Activated naive CD4-positive, alpha-beta T cell treated with anti-CD3 and anti-CD28 coated beads for 36 hours (primary cell): ENCODE data around the gene NANS. TPM values are rescaled to one million over a fixed set of nuclear protein-coding genes. Genes with fewer than 3 reads are reported as not detected.

Source experiments
- CTCF ChIA-PET: fragments of 350-600 bp; sonication (Branson Sonifier 250); formaldehyde crosslinking; loops from one replicate; lab custom pipeline; 2021; ENCODE audit warnings: antibody characterized with exemption; lab: Charles Lee
- DNase-seq: peaks from one replicate; pipeline ENCODE4 v3.0.0-alpha.2; 2020
- H3K27ac Mint-ChIP-seq: one replicate; pipeline ENCODE4 v1.8.0; 2021; ENCODE audit warnings: mild to moderate bottlenecking, mixed read lengths
- H3K27me3 Mint-ChIP-seq: one replicate; pipeline ENCODE4 v1.8.0; 2021; ENCODE audit warnings: low read depth, mixed read lengths
- H3K36me3 Mint-ChIP-seq: one replicate; pipeline ENCODE4 v1.8.0; 2021; ENCODE audit warnings: low read depth, mixed read lengths
- H3K4me1 Mint-ChIP-seq: one replicate; pipeline ENCODE4 v1.8.0; 2021; ENCODE audit warnings: low read depth, mixed read lengths
- H3K4me3 Mint-ChIP-seq: one replicate; pipeline ENCODE4 v1.8.0; 2021; ENCODE audit warnings: mild to moderate bottlenecking, moderate library complexity, mixed read lengths
- H3K9me3 Mint-ChIP-seq: one replicate; pipeline ENCODE4 v1.8.0; 2021; ENCODE audit warnings: mixed read lengths
- intact Hi-C: fragments of 100-400 bp; cut with micrococcal nuclease; formaldehyde crosslinking; loops from one replicate; pipeline ENCODE4 v1.15.1; 2023
- total RNA-seq, 2 experiments: library from RNA; stranded (reverse); gene quantifications; one replicate each; pipeline ENCODE4 v1.2.3, GENCODE V29; 2021

The NANS gene
- total RNA-seq, 2 experiments from 2014 or later = 46.1 to 51.0 TPM

DNA sequence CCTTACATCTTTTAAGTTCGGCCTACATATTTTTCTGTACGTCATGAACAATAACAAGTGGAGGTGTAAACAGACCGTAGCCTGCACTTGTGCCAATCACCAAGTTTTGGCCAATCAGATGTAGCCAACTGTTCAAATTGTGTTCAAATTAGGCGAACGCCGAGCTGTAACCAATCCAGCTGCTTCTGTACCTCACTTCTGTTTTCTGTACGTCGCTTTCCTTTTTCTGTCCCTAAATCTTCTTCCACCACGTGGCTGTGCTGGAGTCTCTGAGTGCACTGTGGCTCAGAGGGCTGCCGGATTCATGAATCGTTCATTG is 36.0 kb downstream of the NANS start:
- H3K9me3 Mint-ChIP-seq = no peaks in the 10 kb centered on the region
- peak overlapping the region; percentile 20 for H3K4me3 Mint-ChIP-seq
- peak overlapping the region; percentile 32 for H3K27ac Mint-ChIP-seq
- H3K36me3 Mint-ChIP-seq = peaks cover 47% of the 10 kb centered on the region
- intact Hi-C loops = no loop called here
- H3K4me1 Mint-ChIP-seq = peaks cover 49% of the 10 kb centered on the region
- peak; percentile 42 for DNase-seq
- no peaks in the 10 kb centered on the region for H3K27me3 Mint-ChIP-seq
- CTCF ChIA-PET = interaction anchor here (1.3 kb wide), 1 partner anchor 18 kb away, joined by 4 read pairs; no protein-coding TSS in a partner anchor

GRCh38 chr9:98094316-98094715 is 37.8 kb downstream of the NANS start:
- CTCF ChIA-PET = no interaction called here
- Mint-ChIP-seq H3K4me3 (no peak overlapping the region), H3K36me3 (peaks cover 51% of the 10 kb centered on the region), H3K9me3 (no peaks in the 10 kb centered on the region), H3K4me1 (peaks cover 66% of the 10 kb centered on the region), H3K27me3 (no peaks in the 10 kb centered on the region), H3K27ac (no peak overlapping the region)
- intact Hi-C loops = no loop called here
- DNase-seq = no peak

DNA sequence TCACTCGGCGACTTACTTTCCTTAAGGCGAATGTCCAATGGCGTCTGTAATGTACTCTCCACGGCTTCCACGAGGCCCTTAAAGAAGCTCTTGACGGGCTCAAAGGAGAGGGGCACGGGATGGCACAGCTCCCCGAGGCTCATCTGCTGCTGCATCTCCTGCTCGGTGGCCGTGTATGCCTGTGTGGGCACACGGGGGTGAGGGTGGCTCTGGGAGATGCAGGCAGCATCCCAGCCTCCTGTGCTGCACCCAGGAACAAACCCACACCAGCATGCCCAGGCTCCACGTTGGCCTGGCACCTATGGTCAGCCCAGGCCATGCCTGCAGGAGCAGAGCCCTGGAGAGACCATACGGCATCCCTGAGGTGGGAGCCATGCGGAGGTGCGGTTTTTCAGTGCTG is 38.3 kb downstream of the NANS start:
- Mint-ChIP-seq H3K4me1 (peaks cover 68% of the 10 kb centered on the region), H3K27me3 (no peaks in the 10 kb centered on the region), H3K27ac (no peak overlapping the region), H3K4me3 (no peak overlapping the region), H3K9me3 (no peaks in the 10 kb centered on the region), H3K36me3 (peaks cover 49% of the 10 kb centered on the region)
- CTCF ChIA-PET = interaction anchor here (1.6 kb wide), 1 partner anchor 10 kb away, joined by 5 read pairs; no protein-coding TSS in a partner anchor
- no peak for DNase-seq
- intact Hi-C loops = no loop called here

GRCh38 chr9:98095401-98095800 is 38.9 kb downstream of the NANS start:
- Mint-ChIP-seq H3K27ac (peak overlapping the region; percentile 42), H3K36me3 (peaks cover 49% of the 10 kb centered on the region), H3K9me3 (no peaks in the 10 kb centered on the region), H3K4me3 (no peak overlapping the region), H3K27me3 (no peaks in the 10 kb centered on the region), H3K4me1 (peaks cover 72% of the 10 kb centered on the region)
- intact Hi-C loops = no loop called here
- CTCF ChIA-PET = interaction anchor here (1.0 to 1.6 kb wide), 2 partner anchors 10 to 18 kb away, joined by 3 to 5 read pairs; no protein-coding TSS in a partner anchor
- no peak for DNase-seq

- Mint-ChIP-seq H3K4me3 (no peak overlapping the region), H3K27ac (peak overlapping the region; percentile 42), H3K36me3 (peaks cover 48% of the 10 kb centered on the region), H3K9me3 (no peaks in the 10 kb centered on the region), H3K4me1 (peaks cover 76% of the 10 kb centered on the region), H3K27me3 (no peaks in the 10 kb centered on the region)
- DNase-seq = no peak
- CTCF ChIA-PET = interaction anchor here (1.0 to 1.6 kb wide), 2 partner anchors 11 to 19 kb away, joined by 3 to 5 read pairs; no protein-coding TSS in a partner anchor
- intact Hi-C loops = no loop called here
Measured at GRCh38 chr9:98096091-98096490, 39.6 kb downstream of the NANS start.

GRCh38 chr9:98097836-98098235 is 41.3 kb downstream of the NANS start:
- CTCF ChIA-PET = interaction anchor here (0.5 to 3.4 kb wide), 4 partner anchors 8 to 207 kb away, joined by 3 to 13 read pairs (median 4); partner anchors contain the start of gene TRIM14
- intact Hi-C loops = no loop called here
- no peak overlapping the region for H3K4me3 Mint-ChIP-seq
- H3K36me3 Mint-ChIP-seq = peaks cover 45% of the 10 kb centered on the region
- peaks cover 84% of the 10 kb centered on the region for H3K4me1 Mint-ChIP-seq
- H3K27me3 Mint-ChIP-seq = no peaks in the 10 kb centered on the region
- peak overlapping the region; percentile 71 for H3K27ac Mint-ChIP-seq
- no peaks in the 10 kb centered on the region for H3K9me3 Mint-ChIP-seq
- DNase-seq = peak; percentile 74

DNA sequence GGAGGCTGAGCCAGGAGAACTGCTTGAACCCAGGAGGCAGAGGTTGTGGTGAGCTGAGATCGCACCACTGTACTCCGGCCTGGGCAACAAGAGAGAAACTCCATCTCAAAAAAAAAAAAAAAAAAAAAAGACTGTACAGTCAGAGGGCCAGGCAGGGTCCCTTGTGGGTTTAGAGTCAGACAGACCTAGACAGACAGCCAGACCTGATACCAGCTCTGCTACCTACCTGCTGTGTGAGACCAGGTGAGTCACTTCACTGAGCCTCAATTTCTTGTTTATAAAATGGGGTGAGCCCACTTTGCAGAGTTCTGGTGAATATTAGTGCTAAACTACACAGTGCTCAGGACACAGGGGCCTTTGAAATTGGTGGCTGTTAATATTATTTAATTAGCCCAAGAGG is 42.8 kb downstream of the NANS start:
- peak overlapping the region; percentile 94 for H3K27ac Mint-ChIP-seq
- no peaks in the 10 kb centered on the region for H3K9me3 Mint-ChIP-seq
- no peak for DNase-seq
- H3K4me1 Mint-ChIP-seq = peaks cover 85% of the 10 kb centered on the region
- intact Hi-C loops = no loop called here
- H3K36me3 Mint-ChIP-seq = peaks cover 48% of the 10 kb centered on the region
- H3K4me3 Mint-ChIP-seq = no peak overlapping the region
- CTCF ChIA-PET = interaction anchor here (3.4 kb wide), 1 partner anchor 25 kb away, joined by 13 read pairs; no protein-coding TSS in a partner anchor
- H3K27me3 Mint-ChIP-seq = no peaks in the 10 kb centered on the region

GRCh38 chr9:98099898-98100297 is 43.4 kb downstream of the NANS start:
- peak; percentile 44 for DNase-seq
- Mint-ChIP-seq H3K9me3 (no peaks in the 10 kb centered on the region), H3K4me1 (peaks cover 84% of the 10 kb centered on the region), H3K27ac (peak overlapping the region; percentile 94), H3K4me3 (peak overlapping the region; percentile 47), H3K27me3 (no peaks in the 10 kb centered on the region), H3K36me3 (peaks cover 52% of the 10 kb centered on the region)
- CTCF ChIA-PET = interaction anchor here (1.3 to 3.4 kb wide), 3 partner anchors 12 to 26 kb away, joined by 3 to 13 read pairs (median 10); partner anchors contain the start of gene TRIM14
- intact Hi-C loops = loop anchor here (5.0 to 10.0 kb wide), 2 partner anchors 118 to 1005 kb away; partner anchors contain the start of genes ANP32B and TGFBR1

DNA sequence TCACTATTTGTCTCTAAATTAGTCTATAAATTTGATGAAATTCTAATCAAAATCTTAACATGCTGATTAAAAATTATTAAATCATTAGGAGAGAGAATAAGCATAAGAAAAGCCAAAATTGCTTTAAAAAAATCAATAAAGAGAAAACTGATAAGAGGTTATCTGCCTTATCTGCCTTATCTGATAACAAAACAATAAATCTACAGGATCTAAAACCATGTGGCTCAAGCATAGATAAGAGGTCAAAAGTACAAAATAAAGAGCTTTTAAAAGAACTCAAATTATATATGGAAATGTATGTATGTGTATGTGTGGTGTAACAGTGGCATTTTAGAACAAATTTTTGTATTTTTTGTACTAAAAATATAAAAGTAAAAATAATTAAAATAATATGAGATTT is 43.9 kb downstream of the NANS start:
- H3K36me3 Mint-ChIP-seq = peaks cover 52% of the 10 kb centered on the region
- H3K4me1 Mint-ChIP-seq = peaks cover 84% of the 10 kb centered on the region
- H3K4me3 Mint-ChIP-seq = no peak overlapping the region
- H3K27me3 Mint-ChIP-seq = no peaks in the 10 kb centered on the region
- CTCF ChIA-PET = interaction anchor here (1.3 to 3.3 kb wide), 2 partner anchors 11 to 18 kb away, joined by 3 to 10 read pairs; partner anchors contain the start of gene TRIM14
- intact Hi-C loops = loop anchor here (5.0 to 10.0 kb wide), 2 partner anchors 118 to 1004 kb away; partner anchors contain the start of genes ANP32B and TGFBR1
- DNase-seq = no peak
- peak overlapping the region; percentile 94 for H3K27ac Mint-ChIP-seq
- no peaks in the 10 kb centered on the region for H3K9me3 Mint-ChIP-seq

DNA sequence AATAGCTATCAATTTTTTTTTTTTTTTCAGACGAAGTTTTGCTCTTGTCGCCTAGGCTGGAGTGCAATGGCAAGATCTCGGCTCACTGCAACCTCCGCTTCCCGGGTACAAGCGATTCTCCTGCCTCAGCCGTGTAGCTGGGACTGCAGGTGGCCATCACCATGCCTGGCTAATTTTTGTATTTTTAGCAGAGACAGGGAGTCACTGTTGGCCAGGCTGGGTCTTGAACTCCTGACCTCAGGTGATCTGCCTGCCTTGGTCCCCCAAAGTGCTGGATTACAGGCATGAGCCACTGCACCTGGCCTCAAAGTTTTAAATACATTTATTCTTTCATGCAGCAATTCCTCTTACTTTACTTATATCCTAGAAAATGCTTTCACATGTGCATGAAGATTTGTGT is 44.9 kb downstream of the NANS start:
- H3K27ac Mint-ChIP-seq = peak overlapping the region; percentile 96

DNA sequence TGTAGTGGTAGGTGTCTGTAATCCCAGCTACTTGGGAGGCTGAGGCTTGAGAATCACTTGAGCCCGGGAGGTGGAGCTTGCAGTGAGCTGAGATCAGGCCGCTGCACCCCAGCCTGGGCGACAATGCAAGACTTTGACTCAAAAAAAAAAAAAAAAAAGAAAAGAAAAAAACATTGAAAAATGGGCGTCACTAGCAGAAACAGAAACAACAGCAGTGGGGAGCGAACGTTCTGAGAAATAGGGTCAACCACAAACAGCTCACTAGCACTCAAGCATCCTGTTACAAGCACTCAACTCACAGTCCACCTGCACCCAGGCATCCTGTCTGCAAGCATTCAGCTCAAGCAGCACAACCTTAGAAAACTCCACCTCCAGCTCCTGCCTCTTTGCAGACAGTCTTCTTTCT is 45.3 kb downstream of the NANS start:
- Mint-ChIP-seq H3K27ac (peak overlapping the region; percentile 96), H3K4me3 (peak overlapping the region; percentile 65), H3K9me3 (peaks cover 2% of the 10 kb centered on the region), H3K4me1 (peaks cover 83% of the 10 kb centered on the region), H3K36me3 (peaks cover 52% of the 10 kb centered on the region), H3K27me3 (no peaks in the 10 kb centered on the region)
- DNase-seq = peak; percentile 90
- CTCF ChIA-PET = interaction anchor here (0.6 to 3.3 kb wide), 6 partner anchors 9 to 154 kb away, joined by 4 to 12 read pairs (median 4); partner anchors contain the start of gene TRIM14
- intact Hi-C loops = loop anchor here (1.0 to 10.0 kb wide), 9 partner anchors 16 to 1003 kb away; partner anchors contain the start of genes ANP32B, NANS, TBC1D2 and TGFBR1

More for the DNA sequence above, 44.9 kb downstream of the NANS start:
- H3K27me3 Mint-ChIP-seq = no peaks in the 10 kb centered on the region
- no peak for DNase-seq
- H3K4me1 Mint-ChIP-seq = peaks cover 84% of the 10 kb centered on the region
- peak overlapping the region; percentile 65 for H3K4me3 Mint-ChIP-seq
- intact Hi-C loops = loop anchor here (5.0 to 10.0 kb wide), 2 partner anchors 119 to 1003 kb away; partner anchors contain the start of genes ANP32B and TGFBR1
- CTCF ChIA-PET = interaction anchor here (0.7 to 3.3 kb wide), 5 partner anchors 10 to 155 kb away, joined by 4 to 12 read pairs (median 5); partner anchors contain the start of gene TRIM14
- H3K9me3 Mint-ChIP-seq = no peaks in the 10 kb centered on the region
- peaks cover 52% of the 10 kb centered on the region for H3K36me3 Mint-ChIP-seq

DNA sequence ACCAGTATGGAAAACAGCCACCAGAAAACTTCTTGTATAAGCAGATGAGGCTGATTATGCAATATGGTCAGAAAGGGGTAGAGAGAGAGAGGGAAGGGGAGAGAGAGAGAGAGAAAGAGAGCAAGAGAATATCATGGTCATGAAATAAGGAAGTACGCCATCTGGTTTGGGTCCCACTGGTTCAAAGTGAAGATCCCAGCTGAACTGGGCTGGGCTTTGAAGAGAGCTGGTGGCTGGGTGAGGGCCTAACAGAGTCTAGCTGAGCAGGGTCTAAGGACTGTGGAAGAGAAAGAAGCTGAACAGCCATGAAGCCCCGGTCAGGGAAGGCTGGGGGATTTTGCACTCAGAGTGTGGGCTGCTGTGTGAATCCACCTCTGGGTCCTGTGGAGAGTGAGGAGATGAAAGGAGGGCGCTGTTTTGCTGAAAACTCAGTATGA is 47.9 kb downstream of the NANS start:
- Mint-ChIP-seq H3K4me3 (no peak overlapping the region), H3K27ac (peak overlapping the region; percentile 88), H3K36me3 (peaks cover 45% of the 10 kb centered on the region), H3K27me3 (no peaks in the 10 kb centered on the region), H3K9me3 (peaks cover 4% of the 10 kb centered on the region), H3K4me1 (peaks cover 85% of the 10 kb centered on the region)
- intact Hi-C loops = loop anchor here (5.0 to 10.0 kb wide), 2 partner anchors 122 to 1000 kb away; partner anchors contain the start of genes ANP32B and TGFBR1
- CTCF ChIA-PET = interaction anchor here (0.6 to 1.2 kb wide), 5 partner anchors 13 to 101 kb away, joined by 3 to 5 read pairs (median 3); no protein-coding TSS in a partner anchor
- peak; percentile 13 for DNase-seq
